HG03378 (cell line): ENCODE measurements around the gene SLIT1.
"Not testable (repeated sequence)": the region's sequence is repeated elsewhere in the genome, so short reads cannot be mapped to it uniquely, and the experiment has no call there.

ENCODE experiments used
- ATAC-seq: cut with Tn5 transposase; IDR thresholded peaks from one replicate; pipeline ENCODE4 v1.9.1; 2021; ENCODE audit warnings: mild to moderate bottlenecking, moderate library complexity; ENCODE audit not compliant: unreplicated experiment

The SLIT1 gene

DNA sequence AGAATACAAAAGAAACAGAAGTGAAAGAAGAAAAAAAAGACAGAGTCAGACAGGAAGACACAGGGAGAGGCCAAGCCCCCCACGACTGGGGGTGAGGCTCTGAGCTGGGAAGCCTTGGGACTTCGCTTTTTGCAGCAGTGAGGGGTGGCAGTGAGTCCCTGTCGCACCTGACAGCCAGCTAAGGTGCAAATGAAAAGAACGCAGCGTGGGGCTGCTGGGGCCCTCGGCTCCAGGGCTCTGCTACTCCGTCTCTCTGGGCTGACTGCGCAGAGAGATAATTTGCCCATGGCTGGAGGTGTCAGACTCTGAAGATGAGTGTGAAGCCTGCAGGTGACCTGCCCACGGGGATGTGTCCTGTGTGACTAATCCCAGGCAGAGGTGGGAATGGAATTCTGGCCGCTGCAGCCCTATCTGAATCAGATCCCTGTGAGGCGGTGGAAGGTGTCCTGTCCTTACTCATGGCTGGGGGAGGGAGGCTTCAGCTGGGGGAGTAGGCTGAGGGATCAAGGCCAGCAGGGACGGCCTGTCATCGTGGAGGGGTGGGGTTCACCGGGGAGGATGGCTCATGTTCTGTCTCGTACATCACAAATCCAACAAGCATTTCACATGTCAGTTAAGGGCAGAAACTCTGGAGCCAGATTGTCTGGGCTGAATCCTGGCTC lies 96.4 kb downstream of the SLIT1 start:
- ATAC-seq = no peak

DNA sequence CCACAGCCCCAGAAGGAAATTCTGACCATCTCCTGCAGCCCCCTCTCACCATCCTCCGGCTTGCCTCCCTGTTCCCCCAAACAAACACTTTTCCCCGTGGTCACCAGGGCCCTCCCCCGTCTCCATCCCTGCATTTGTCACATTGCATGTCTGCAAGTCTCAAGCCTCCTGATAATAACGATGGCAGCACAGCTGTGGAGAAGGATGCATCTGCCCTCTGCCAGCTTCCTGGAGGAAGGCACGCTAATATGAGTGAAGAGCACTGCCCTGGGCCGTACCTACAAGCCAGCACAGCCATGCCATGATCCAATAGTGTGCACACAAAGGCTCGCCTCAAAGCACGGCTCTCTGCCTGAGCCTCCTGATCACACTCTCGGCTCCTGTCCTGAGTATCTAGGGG lies 98.5 kb downstream of the SLIT1 start:
- no peak for ATAC-seq

DNA sequence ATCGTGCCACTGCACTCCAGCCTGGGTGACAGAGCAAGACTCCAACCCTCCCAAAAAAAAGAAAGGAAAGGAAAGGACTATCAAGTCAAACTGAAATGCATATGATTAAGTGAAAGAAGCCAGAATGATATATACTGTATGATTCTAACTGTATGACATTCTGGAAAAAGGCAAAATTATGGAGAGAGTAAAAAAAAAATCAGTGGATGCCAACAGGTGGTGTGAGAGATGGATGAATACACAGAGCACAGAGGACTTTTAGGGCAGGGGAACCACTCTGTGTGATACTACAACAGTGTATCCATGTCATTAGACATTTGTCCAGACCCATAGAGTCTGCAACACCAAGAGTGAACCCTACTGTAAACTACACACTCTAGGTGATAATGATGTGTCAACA lies 99.2 kb downstream of the SLIT1 start:
- no peak for ATAC-seq

DNA sequence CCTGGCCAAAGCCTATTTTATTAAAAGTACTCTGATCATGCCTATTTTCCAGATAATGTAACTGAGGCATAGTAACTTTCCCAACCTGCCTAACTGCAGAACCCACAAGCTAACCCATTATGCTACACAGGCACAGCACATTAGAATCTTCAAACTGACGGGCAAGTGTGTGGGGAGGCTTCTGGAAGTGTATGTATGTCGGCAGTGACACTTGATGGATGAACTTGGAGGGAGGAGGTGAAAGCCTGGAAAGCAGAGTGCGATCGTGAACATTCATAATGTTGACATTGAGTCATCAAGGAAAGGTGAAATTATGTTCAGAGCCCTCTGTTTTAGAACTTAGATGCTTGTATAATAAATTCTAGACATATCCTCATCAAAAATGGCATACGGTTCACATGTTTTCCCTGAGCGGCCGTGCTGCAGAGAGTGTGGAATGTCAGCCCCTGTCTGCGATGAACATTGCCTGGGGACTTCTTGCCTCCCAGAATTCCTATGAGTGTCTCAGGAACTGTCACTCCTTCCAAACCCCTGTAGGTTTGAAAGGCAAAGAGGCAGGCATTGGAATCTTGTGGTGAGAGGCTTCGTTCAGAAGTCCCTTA lies 102.4 kb downstream of the SLIT1 start:
- ATAC-seq = no peak

DNA sequence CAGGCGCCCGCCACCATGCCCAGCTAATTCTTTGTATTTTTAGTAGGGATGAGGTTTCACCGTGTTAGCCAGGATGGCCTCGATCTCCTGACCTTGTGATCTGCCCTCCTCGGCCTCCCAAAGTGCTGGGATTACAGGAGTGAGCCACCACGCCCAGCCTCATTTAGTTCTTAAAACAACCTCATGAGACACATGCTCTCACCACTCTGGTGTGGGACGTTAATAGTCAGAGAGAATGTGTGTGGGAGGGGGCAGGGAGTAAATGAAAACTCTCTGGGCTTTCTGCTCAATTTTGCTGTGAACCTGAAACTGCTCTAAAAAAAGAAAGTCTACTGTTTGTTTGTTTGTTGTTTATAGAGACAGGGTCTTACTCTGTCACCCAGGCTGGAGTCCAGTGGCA lies 103.2 kb downstream of the SLIT1 start:
- not testable (repeated sequence) for ATAC-seq

DNA sequence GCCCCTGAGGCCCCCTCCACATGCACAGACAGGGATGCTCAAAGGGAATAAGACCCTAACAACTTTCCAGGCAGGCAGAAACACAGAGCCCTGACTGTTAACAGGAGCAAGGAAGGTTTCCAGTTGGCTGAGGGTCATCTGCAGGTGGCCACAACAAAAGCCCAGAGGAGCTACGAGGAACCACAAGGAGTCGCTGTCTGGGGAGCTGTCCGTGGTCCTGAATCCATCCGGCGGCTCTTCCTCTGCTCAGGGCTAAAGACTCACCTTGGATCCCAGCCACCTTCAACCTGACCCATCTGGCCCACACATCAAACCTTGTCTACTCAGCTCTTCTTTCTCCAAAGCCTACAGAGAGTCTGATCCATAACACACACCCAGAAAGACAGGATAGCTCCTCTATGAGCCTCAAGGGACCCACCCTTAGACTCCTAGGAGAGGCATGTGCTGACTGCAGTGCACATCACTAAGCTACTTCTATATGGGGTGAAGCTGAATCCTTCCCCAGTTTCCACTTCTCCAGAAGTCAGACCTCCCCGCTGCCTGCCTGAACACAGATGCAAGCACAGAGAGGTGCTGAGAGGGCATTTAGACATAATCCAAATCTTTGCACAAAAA lies 104.0 kb downstream of the SLIT1 start:
- no peak for ATAC-seq

DNA sequence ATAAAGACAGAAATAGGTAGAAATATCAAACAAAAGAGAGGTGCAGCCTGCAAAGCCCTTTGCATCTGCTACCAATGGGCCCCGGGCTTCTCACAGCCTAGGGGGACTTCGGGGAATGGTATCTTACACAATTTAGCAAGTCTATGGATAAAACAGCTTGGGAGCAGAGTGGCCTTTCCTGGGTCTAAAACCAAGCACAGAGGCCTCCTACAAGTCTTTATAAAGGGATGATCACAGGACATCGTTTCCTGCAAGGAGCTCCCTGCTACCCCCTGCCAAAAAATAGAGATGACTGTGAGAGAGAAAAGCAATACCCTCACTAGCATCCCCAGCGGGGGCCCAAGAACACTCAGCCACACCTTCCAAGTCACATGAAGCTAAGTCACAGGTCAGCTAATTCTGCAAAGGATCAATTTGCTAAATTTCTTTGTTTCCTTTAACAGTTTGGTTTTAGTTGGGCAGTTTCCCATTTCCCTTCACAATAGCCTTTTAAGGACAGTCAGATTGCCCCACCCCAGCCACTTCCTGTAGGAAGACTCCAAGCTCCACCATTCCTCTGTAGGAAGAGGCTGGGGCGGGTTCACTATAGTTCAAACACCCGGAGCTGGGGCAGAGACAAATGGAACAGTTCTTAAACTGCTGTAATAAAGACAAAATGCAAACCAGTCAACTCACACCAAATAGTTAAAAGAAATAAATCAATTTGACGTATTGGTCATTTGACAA lies 105.5 kb downstream of the SLIT1 start:
- no peak for ATAC-seq

DNA sequence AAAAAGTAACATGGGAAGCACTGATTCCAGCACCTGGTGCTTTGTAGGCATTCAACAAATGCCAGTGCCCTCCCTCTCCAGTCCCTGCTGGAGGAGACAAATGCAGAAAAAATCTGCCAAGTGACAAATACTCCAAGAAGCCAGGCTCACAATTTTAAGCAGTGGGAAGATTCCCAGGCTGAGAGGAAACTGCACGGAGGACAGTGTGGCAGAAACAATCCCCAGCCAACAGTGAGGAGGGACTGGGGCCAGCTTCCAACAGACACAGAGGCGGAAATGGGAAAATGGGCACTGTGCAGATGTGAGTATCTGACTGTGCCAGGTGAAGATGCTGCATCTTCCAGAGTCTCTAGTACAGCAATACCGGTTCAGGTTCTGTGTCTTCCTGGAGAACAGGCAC lies 106.3 kb downstream of the SLIT1 start:
- ATAC-seq = no peak

DNA sequence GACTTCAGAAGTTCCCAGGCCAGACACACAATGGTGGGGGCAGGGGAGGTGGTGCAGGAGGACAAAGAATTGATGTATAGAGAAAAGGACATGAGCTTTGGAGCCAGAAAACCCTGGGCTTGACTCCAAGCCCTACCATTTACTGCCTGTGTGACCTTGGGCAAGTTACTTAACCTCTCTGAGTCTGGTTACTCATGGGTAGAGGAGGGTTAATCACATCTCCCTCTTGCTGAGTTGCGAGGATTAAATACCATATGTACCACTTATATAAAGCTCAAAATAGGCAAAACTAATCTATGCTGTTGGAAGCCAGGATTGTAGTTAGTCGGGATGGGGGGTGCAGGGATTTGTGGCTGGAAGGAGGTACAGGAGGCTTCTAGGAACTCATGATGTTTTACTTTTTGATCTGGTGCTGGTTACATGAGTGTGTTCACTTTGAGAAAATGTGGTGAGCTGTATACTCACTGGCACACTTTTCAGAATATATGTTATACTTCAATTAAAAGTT lies 106.8 kb downstream of the SLIT1 start:
- no peak for ATAC-seq

DNA sequence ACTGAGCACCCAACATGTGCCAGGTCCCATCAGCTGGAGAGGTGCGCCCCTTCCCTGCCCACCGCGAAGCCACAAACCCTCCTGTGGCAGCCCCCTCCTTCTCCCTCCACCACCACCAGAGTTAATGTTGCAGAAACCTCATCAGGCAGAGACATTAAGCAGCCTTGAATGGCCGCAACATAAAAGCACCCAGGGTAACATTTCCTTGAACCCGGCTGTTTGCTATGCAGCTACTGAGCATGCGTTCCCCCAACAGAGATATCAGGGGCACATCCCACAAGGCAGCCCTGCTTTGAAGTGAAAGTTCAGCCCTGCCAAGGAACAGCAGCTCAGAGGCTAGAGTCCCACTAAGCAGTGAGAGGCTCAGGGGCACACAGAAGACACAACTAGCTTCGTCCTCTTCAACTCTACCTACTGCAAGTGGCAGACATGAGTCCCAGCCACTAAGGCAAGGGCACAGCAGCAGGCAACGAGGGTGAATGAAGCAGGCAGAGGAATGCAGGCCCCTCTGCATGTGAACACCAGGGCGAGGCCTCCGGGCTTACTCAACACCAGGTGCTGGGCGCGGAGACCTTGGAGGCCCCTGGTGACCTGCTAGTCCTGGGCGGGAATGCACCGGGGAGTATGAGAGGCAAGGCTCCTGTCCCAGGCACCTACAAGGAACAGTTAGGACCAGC lies 107.4 kb downstream of the SLIT1 start:
- no peak for ATAC-seq

DNA sequence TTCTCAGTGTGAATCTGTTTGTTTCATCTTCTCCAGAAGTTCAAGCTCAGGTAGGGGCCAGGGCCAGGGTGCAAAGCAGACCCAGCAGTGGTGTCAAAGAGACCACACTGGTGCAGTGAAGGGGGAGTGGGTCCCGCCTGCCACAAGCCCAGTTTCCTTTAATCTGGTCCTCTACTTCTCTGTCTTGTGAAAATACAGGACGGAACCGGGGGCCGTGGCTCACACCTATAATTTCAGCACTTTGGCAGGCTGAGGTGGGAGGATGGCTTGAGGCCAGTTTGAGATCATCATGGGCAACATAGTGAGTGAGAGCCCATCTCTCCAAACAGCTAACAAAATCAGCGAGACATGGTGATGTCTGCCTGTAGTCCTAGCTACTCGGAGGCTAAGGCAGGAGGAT lies 109.0 kb downstream of the SLIT1 start:
- no peak for ATAC-seq

DNA sequence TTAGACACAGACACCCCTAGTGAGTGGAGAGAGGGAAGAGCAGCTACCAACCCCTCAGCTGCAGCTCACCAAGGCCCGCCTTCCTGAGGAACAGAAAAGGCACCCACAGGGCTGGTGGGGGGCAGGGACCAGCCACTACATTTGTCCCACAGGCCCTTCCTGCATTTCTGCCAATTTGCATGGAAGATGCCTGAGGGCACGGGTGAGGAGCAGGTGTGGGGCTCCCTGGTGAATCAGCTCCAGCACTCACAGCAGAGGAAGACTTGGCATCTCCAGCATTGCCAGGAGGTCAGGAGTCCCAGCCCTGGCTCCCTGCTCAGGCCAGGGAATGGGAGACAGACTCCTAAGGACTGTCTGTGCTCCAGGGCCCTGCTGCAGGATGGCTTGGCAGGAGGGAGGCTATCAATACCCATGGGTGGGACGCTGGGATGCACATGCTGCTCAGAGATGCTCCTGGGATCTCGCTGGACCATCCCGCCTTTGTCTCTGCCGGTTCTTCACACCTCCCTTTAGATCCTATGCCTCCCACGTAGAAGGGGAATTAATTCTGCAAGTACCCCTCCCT lies 109.7 kb downstream of the SLIT1 start:
- no peak for ATAC-seq

DNA sequence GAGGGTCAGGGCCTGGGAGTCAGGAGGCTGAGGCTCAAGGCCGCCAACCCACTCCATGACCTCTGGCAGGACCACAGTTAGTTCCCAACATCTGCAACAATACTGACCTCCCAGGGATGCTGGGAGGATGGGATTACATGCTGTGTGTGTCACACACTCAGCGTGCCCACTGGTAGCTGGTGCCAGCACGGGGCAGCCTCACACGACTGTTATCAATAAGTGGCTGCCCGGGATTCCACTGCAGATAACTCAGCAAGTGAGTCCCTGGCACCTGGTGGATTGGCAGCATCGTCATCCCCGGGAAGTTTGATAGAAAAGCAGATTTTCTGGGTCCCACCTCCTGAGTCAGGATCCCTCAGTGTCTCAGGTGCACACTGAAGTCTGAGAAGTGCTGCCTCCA lies 110.3 kb downstream of the SLIT1 start:
- no peak for ATAC-seq

DNA sequence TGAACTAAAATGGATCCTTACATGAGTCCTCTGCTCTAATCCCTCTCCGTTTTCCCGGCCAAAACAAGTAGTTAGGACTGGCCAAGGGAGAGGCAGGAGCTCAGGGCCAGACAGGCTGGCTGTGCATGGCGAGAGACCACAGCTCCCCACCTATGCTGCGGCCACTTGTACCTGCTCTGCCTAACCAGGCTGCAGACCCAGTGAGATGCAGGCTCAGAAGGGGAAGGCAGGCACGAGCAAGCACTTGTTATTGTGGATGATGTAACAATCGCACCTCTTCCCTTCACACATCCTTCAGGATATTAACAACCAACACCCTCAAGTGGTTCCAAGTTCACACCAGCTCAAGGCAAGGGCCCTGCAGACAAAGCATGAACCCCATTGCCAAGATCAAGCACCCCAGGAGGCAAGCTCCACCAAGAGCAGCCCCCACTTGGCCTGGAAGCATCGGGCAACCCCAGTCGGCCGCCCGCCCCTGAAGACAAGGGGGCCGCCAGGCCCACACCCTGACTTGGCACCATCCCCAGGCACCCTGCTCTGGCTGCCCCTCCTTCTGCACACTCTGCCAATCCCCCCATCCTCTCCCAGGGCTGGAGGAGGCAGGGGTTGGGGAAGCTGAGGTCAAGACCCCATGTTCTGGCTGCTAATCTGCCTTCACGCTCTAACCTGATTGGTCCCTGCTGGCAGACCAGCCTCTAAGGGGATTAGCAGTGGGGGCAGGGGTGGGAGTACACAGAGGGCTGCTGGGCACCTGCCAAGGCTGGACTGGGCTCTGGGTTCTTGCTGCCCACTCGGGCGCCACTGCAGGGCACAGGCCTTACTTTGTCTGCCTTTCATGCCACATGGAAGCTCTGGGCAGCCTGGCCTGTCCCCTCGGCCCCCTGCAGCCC lies 111.3 kb downstream of the SLIT1 start:
- no peak for ATAC-seq

DNA sequence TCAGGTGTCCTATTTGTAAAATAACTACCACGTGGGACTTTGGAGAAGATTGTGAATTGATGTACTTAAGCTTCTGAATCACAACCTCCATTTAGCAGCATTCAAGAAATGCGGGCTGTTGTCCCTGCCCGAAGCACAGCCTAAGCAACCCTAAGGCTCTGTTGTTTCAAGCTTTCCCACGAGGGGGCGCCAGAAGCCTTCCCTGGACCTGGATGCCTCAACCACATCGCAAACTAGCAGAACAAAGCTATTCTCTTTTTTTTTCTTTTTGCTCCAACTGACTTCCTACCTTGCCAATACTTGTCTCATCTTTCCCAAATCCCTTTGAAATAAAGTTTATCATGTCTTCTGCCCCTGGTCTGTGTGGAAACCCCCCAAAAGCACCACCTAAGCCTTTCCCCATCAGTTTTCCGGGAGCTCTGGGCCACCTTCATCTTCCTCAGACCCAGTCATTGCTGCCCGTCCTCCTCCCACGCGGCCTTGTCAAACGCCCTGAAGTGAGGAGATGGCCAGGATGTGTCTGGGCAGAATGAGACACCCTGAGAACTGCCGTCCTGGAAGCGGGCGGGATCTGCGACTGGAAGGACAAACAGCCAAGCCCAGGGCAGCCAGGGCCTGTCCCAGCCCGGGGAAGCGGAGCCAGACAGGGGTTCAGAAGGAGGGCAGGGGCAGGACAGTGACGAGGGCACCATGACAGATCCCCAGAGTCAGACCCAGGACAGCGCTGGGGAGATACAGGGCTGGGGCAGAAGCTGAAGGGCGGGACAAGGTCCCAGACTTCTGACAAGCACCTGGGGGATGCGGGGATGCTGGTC lies 112.7 kb downstream of the SLIT1 start:
- ATAC-seq = no peak

DNA sequence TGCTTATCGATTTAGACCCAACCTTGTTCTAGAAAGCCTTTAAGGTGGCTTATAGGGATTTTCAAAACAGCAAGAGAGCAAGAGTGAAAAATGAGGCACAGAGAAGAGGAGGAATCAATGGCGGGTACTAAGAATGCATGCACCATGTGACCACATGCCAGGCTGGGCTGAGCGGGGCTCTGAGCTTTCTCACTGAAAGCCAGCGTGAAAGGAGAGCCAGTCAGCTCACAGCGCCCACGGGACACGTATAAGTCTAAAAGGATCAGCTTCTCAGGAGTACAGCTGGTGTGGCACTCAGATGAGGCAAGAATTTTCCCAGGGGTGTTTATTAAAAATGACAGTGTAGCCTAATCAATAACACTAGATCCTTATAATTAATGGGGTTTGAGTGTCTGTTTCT lies 114.3 kb downstream of the SLIT1 start:
- ATAC-seq = no peak

DNA sequence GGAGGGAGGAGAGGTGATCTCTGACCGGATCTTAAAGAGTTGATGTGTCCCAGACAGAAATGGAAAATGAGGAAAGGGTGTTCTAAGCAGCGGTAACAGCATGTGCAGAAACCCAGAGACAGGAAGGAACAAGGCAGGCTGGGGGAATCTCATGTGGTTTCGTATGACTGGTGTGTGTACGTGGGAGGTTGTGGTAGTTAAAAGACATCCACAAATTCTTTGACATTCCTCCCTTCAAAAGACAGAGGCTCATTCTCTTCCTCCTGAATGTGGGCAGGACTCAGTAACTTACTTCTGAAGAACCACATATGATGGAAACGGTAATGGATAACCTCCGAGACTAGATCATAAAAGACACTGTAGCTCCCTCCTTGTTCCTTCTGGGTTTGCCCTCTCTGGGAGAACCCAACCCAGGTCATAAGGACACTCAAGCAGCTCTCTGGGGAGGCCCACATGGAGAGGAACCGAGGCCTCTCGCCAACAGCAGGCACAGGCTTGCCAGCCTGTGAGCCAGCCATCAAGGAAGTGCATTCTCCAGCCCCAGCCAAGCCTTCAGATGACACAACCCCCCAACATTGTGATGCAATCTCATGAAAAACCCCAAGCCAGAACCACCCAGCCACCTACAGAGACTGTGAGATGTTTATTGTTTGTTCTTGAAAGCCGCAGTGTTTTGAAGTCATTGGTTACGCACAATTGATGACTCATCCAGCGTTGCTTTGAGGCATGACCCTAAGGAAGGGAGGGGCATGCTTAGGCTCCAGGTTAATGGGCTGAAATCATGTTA lies 116.0 kb downstream of the SLIT1 start:
- no peak for ATAC-seq

DNA sequence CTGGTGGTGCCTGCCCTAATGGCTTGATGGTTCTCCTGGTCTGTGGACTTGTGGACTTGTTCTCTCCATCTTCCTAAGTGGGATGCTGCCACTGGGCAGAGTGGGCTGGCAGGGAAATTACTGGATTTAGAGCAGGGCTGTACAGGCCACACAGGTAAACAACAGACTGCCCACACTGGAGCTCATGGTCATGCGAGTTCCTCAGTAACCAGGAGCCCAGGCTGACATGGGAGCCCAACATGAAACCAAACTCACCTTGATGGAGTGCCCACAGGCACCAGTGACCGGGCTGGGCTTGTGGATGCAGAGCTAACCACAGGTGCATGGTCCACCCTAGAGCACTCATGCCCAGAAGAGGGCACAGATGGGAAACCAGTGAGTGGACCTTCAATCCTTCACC lies 116.7 kb downstream of the SLIT1 start:
- no peak for ATAC-seq
